ENCODE data around the gene MAFF. TPM values are rescaled to one million over a fixed set of nuclear protein-coding genes. Genes with fewer than 3 reads are reported as not detected.

MAFF gene
- total RNA-seq, 2 experiments from 2014 or later = 25.6 to 27.3 TPM

DNA sequence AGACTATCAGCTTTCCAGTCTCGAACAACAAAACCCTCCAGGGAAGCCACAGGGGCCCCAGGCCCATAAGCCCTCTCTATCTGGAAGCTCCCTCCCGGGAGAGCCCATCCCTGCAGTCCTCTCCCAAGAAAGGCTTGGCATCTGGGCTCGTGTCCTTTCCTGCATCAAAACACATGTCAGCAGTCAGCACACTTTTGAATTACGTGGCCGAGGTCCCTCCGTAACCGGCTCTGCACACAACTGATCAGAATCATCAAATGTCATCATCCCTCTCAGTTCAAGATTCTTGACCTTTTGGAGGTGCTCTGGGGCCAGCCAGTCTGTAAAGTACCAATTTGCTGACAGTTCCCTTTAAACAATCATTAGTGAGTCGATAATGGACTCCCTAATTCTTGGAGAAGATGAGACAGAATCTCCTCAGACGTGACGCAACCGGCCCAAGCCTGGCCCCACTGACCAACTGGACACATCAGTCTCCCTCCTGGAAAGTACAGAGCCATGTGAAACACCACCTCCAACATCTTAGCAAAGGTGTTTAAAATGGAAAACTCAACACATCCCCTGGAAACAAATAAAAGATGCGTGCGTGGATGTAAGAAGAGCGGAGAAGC is 33.6 kb downstream of the MAFF start:
- Histone ChIP-seq H3K27ac (ENCODE audit: low read depth in 1 of 2, low read length in 2 of 2) (no peak overlapping the region), H3K36me3 (ENCODE audit: insufficient read depth, low read length) (peaks cover 71% of the 10 kb centered on the region), H3K27me3 (ENCODE audit: control insufficient read depth in 1 of 2, insufficient read depth in 2 of 2, low read length in 2 of 2) (no peaks in the 10 kb centered on the region), H3K9me3 (ENCODE audit: control insufficient read depth in 1 of 2, insufficient read depth in 1 of 2, low read length in 2 of 2) (no peaks in the 10 kb centered on the region), H3K4me3 (ENCODE audit: low read length) (no peak overlapping the region), H3K4me1 (ENCODE audit: insufficient read depth, low read length) (peaks cover 7% of the 10 kb centered on the region)
- no peaks in the 10 kb centered on the region for H3K4me1 Mint-ChIP-seq (ENCODE audit: low read depth)
- H3K27ac Mint-ChIP-seq = no peak overlapping the region
- H3K9me3 Mint-ChIP-seq = no peaks in the 10 kb centered on the region
- no peaks in the 10 kb centered on the region for H3K27me3 Mint-ChIP-seq
- TF ChIP-seq, protein P1, sequence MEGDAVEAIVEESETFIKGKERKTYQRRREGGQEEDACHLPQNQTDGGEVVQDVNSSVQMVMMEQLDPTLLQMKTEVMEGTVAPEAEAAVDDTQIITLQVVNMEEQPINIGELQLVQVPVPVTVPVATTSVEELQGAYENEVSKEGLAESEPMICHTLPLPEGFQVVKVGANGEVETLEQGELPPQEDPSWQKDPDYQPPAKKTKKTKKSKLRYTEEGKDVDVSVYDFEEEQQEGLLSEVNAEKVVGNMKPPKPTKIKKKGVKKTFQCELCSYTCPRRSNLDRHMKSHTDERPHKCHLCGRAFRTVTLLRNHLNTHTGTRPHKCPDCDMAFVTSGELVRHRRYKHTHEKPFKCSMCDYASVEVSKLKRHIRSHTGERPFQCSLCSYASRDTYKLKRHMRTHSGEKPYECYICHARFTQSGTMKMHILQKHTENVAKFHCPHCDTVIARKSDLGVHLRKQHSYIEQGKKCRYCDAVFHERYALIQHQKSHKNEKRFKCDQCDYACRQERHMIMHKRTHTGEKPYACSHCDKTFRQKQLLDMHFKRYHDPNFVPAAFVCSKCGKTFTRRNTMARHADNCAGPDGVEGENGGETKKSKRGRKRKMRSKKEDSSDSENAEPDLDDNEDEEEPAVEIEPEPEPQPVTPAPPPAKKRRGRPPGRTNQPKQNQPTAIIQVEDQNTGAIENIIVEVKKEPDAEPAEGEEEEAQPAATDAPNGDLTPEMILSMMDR (IDR thresholded peaks at IDR 0.05) = no peak
- ATAC-seq (ENCODE audit: poor library complexity) (no peak), DNase-seq (no peak)
- intact Hi-C loops (cut with DNase I, micrococcal nuclease) = no loop called here
- POLR2A ChIA-PET = no interaction called here
- CTCF ChIA-PET = no interaction called here
- no peak overlapping the region for H3K4me3 Mint-ChIP-seq
- peaks cover 92% of the 10 kb centered on the region for H3K36me3 Mint-ChIP-seq (ENCODE audit: low read depth)

DNA sequence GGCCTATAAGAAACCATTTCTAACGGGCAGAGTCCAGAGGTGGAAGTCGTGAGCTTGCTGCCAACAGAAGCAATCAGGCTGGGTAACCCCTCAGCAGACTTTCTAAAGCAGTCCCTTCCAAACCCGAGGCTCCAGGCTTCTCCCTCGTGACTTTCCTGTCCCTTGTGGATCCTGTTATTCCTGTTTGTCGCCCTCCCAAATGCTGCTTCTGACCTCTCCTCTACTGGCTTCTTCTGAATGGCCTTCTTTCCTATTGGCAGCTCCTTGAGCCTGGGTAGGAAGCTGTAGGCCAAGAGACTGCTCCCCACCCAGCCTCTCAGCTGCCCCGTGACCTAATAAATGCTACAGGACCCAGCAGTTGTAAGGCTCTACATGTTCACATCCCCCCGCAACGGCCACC is 35.0 kb downstream of the MAFF start:
- Mint-ChIP-seq H3K4me3 (no peak overlapping the region), H3K27ac (no peak overlapping the region), H3K36me3 (ENCODE audit: low read depth) (peaks cover 87% of the 10 kb centered on the region), H3K4me1 (ENCODE audit: low read depth) (no peaks in the 10 kb centered on the region), H3K27me3 (no peaks in the 10 kb centered on the region), H3K9me3 (no peaks in the 10 kb centered on the region)
- no peak for DNase-seq
- Histone ChIP-seq H3K27me3 (ENCODE audit: control insufficient read depth in 1 of 2, insufficient read depth in 2 of 2, low read length in 2 of 2) (no peaks in the 10 kb centered on the region), H3K4me3 (ENCODE audit: low read length) (no peak overlapping the region), H3K36me3 (ENCODE audit: insufficient read depth, low read length) (peaks cover 63% of the 10 kb centered on the region), H3K27ac (ENCODE audit: low read depth in 1 of 2, low read length in 2 of 2) (no peak overlapping the region), H3K4me1 (ENCODE audit: insufficient read depth, low read length) (no peaks in the 10 kb centered on the region), H3K9me3 (ENCODE audit: control insufficient read depth in 1 of 2, insufficient read depth in 1 of 2, low read length in 2 of 2) (no peaks in the 10 kb centered on the region)
- ChIA-PET POLR2A (no interaction called here), CTCF (no interaction called here)
- no peak for ATAC-seq (ENCODE audit: poor library complexity)
- TF ChIP-seq, protein P1 (IDR thresholded peaks at IDR 0.05) = no peak
- intact Hi-C loops (cut with DNase I, micrococcal nuclease) = no loop called here

DNA sequence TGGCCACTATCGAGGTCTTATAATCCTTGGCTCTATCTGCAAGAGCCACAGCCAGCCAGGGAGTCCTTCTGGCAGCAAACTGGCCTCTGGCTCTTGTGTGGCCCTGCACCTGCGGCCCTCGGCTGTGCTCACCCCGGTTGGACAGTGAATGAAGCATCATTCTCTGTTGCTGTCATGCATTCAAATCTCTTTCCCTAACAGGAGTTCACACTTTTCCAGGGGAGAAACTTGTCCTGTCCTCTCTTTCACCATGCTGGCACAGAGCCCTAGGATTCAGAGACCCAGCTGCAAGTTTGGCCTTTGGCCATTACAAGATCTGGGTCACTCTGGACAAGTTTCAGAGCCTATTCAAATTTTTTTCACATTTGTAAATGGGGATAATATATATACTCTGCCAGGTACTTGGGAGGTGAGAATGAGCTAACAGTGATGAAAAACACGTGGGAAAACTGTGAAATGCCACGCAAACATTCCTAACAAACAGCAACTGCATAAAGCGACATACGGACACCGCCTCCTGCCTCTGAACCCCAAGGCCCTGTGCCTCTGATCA is 36.8 kb downstream of the MAFF start:
- ATAC-seq (ENCODE audit: poor library complexity) = no peak
- CTCF ChIA-PET = no interaction called here
- TF ChIP-seq, protein P1 (IDR thresholded peaks at IDR 0.05) = no peak
- Histone ChIP-seq H3K4me1 (ENCODE audit: insufficient read depth, low read length) (no peaks in the 10 kb centered on the region), H3K9me3 (ENCODE audit: control insufficient read depth in 1 of 2, insufficient read depth in 1 of 2, low read length in 2 of 2) (no peaks in the 10 kb centered on the region), H3K27me3 (ENCODE audit: control insufficient read depth in 1 of 2, insufficient read depth in 2 of 2, low read length in 2 of 2) (no peaks in the 10 kb centered on the region), H3K4me3 (ENCODE audit: low read length) (no peak overlapping the region), H3K36me3 (ENCODE audit: insufficient read depth, low read length) (peaks cover 54% of the 10 kb centered on the region), H3K27ac (ENCODE audit: low read depth in 1 of 2, low read length in 2 of 2) (no peak overlapping the region)
- Mint-ChIP-seq H3K27me3 (no peaks in the 10 kb centered on the region), H3K4me3 (no peak overlapping the region), H3K27ac (no peak overlapping the region), H3K9me3 (no peaks in the 10 kb centered on the region), H3K36me3 (ENCODE audit: low read depth) (peaks cover 75% of the 10 kb centered on the region), H3K4me1 (ENCODE audit: low read depth) (no peaks in the 10 kb centered on the region)
- POLR2A ChIA-PET = no interaction called here
- intact Hi-C loops (cut with DNase I, micrococcal nuclease) = no loop called here
- DNase-seq = no peak
